ENCODE measurements around the gene LRFN3.

DNA sequence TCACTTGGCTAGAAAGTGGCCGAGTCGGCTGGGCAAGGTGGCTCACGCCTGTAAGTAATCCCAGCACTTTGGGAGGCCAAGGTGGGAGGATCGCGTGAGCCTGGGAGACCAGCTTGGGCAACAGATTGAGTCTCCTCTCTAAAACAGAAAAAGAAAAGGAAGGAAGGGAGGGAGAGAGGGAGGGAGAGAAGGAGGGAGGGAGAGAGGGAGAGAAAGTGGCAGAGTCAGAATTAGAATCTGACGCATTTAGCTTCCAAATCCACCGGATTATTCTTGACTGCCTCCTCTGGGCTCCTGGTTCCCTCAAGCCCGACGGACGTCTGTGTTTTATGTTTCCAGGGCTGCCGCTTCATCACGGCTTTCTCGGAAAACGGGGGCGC, 22.5 kb downstream of the LRFN3 start:
- TF ChIP-seq, protein P1, sequence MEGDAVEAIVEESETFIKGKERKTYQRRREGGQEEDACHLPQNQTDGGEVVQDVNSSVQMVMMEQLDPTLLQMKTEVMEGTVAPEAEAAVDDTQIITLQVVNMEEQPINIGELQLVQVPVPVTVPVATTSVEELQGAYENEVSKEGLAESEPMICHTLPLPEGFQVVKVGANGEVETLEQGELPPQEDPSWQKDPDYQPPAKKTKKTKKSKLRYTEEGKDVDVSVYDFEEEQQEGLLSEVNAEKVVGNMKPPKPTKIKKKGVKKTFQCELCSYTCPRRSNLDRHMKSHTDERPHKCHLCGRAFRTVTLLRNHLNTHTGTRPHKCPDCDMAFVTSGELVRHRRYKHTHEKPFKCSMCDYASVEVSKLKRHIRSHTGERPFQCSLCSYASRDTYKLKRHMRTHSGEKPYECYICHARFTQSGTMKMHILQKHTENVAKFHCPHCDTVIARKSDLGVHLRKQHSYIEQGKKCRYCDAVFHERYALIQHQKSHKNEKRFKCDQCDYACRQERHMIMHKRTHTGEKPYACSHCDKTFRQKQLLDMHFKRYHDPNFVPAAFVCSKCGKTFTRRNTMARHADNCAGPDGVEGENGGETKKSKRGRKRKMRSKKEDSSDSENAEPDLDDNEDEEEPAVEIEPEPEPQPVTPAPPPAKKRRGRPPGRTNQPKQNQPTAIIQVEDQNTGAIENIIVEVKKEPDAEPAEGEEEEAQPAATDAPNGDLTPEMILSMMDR (IDR thresholded peaks at IDR 0.05; ENCODE audit: borderline replicate concordance, extremely low read depth, low read length, poor library complexity, severe bottlenecking): no peak
- TF ChIP-seq EZH2 (IDR thresholded peaks at IDR 0.05; ENCODE audit: borderline replicate concordance, low read depth, low read length, severe bottlenecking): no peak

Data from DND-41 (cell line).